Measurements from ENCODE around the gene AGTRAP. TPM values are rescaled to one million over a fixed set of nuclear protein-coding genes. Genes with fewer than 3 reads are reported as not detected.

The AGTRAP gene
- total and polyA plus RNA-seq, 4 donors = 22.2 to 61.2 (median 36.9) TPM

DNA sequence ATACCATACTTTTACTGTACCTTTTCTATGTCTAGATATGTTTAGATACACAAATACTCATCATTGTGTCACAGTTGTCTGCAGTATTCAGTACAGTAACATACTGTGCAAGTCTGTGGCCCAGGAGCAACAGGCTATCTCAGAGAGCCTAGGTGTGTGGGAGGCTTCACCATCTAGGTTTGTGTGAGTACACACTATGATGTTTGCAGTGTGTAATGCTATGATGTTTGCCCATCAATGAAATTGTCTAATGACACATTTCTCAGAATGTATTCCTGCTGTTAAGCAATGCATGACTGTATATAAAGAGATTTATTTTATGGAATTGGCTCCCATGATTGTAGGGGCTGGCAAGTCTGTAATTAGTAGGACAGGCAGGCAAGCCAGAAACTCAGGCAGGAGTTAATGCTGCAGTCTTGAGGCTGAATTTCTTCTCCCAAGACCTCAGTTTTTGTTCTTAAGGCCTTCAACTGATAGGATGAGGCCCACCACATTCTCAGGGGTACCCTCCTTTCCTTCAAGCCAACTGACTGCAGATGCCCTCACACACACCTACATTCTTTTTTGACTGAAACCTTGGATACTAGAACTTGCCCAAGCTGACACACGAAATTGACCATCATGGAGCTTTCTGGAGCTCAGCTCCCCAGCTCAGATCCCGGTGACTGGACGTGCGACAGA is 7.7 kb upstream of the AGTRAP start:
- Histone ChIP-seq H3K36me3 (ENCODE audit: control insufficient read depth in 1 of 2, insufficient read depth in 2 of 2, low read length in 1 of 2) (no peaks in the 10 kb centered on the region), H3K27ac (ENCODE audit: low read depth in 1 of 2, low read length in 2 of 2) (no peak overlapping the region), H3K9me3 (ENCODE audit: control insufficient read depth, low read length) (no peaks in the 10 kb centered on the region), H3K27me3 (ENCODE audit: control insufficient read depth in 1 of 2, insufficient read depth in 2 of 2, low read length in 1 of 2) (no peaks in the 10 kb centered on the region), H3K4me1 (ENCODE audit: control insufficient read depth in 1 of 2, insufficient read depth in 2 of 2, low read length in 2 of 2) (no peaks in the 10 kb centered on the region), H3K4me3 (ENCODE audit: low read length in 2 of 2) (no peak overlapping the region)
- 94 to 95% methylated on average over 4 of the region's 4 CpGs for WGBS, 2 donors
- ATAC-seq (ENCODE audit: low FRiP score) (no peak), DNase-seq (no peak)
- intact Hi-C loops (cut with DNase I) = no loop called here

DNA sequence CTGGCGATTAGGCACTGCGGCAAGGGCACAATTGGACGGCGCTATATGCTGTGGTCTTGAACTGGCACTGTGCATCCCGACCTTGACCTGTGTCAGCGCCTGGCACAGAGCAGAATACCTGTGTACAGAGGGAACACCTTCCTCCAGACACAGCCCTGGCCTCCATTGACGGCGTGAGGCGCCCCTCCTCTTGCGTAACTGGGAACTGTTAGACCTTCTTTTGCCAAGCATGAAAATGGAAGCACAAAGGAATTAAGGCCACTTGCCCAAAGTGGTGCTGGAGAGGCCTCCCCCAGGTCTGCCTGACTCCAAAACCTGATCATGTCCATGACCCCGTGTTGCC is 6.8 kb upstream of the AGTRAP start:
- 93 to 95% methylated on average over 11 of the region's 11 CpGs for WGBS, 2 donors
- no peaks in the 10 kb centered on the region for H3K9me3 ChIP-seq (ENCODE audit: control insufficient read depth, low read length)
- H3K27ac ChIP-seq (ENCODE audit: low read depth in 1 of 2, low read length in 2 of 2) = no peak overlapping the region
- no peak overlapping the region for H3K4me3 ChIP-seq (ENCODE audit: low read length in 2 of 2)
- DNase-seq = no peak
- ATAC-seq (ENCODE audit: low FRiP score) = no peak
- no peaks in the 10 kb centered on the region for H3K4me1 ChIP-seq (ENCODE audit: control insufficient read depth in 1 of 2, insufficient read depth in 2 of 2, low read length in 2 of 2)
- intact Hi-C loops (cut with DNase I) = no loop called here
- no peaks in the 10 kb centered on the region for H3K27me3 ChIP-seq (ENCODE audit: control insufficient read depth in 1 of 2, insufficient read depth in 2 of 2, low read length in 1 of 2)
- no peaks in the 10 kb centered on the region for H3K36me3 ChIP-seq (ENCODE audit: control insufficient read depth in 1 of 2, insufficient read depth in 2 of 2, low read length in 1 of 2)

- no peaks in the 10 kb centered on the region for H3K4me1 ChIP-seq (ENCODE audit: control insufficient read depth in 1 of 2, insufficient read depth in 2 of 2, low read length in 2 of 2)
- no peaks in the 10 kb centered on the region for H3K9me3 ChIP-seq (ENCODE audit: control insufficient read depth, low read length)
- H3K27ac ChIP-seq (ENCODE audit: low read depth in 1 of 2, low read length in 2 of 2) = no peak overlapping the region
- no peak for ATAC-seq (ENCODE audit: low FRiP score)
- H3K27me3 ChIP-seq (ENCODE audit: control insufficient read depth in 1 of 2, insufficient read depth in 2 of 2, low read length in 1 of 2) = no peaks in the 10 kb centered on the region
- WGBS, 2 donors = 79 to 81% methylated on average over 26 of the region's 26 CpGs
- no peak for DNase-seq
- no peak overlapping the region for H3K4me3 ChIP-seq (ENCODE audit: low read length in 2 of 2)
- intact Hi-C loops (cut with DNase I) = no loop called here
- H3K36me3 ChIP-seq (ENCODE audit: control insufficient read depth in 1 of 2, insufficient read depth in 2 of 2, low read length in 1 of 2) = no peaks in the 10 kb centered on the region
Observed at GRCh38 chr1:11729498-11730428, 6.2 kb upstream of the AGTRAP start.

DNA sequence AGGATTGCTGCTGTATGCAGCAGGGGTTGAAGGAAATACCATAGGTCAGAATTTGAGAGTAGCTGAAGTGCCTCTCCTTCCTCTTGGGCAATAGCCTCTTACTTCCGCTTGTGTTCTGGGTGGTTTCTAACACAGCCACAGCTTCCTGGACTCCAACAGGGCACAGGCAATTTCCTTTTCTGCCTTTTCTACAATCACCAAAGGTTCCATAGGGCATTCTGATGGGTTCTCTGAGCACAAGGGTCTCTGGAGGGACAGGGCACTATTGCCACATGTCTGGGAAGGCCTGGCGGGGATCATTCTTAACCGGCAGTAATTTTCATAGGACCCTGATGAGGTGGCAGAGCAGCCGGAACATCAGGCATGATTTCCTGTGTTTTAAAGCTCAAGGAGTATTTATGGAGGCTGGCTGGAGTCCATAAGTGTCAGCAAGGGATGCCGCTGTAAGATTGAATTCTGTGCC is 5.5 kb upstream of the AGTRAP start:
- Histone ChIP-seq H3K4me3 (ENCODE audit: low read length in 2 of 2) (no peak overlapping the region), H3K27ac (ENCODE audit: low read depth in 1 of 2, low read length in 2 of 2) (no peak overlapping the region), H3K4me1 (ENCODE audit: control insufficient read depth in 1 of 2, insufficient read depth in 2 of 2, low read length in 2 of 2) (no peaks in the 10 kb centered on the region), H3K27me3 (ENCODE audit: control insufficient read depth in 1 of 2, insufficient read depth in 2 of 2, low read length in 1 of 2) (no peaks in the 10 kb centered on the region), H3K9me3 (ENCODE audit: control insufficient read depth, low read length) (no peaks in the 10 kb centered on the region), H3K36me3 (ENCODE audit: control insufficient read depth in 1 of 2, insufficient read depth in 2 of 2, low read length in 1 of 2) (no peaks in the 10 kb centered on the region)
- 47 to 57% methylated on average over 5 of the region's 5 CpGs for WGBS, 2 donors
- intact Hi-C loops (cut with DNase I) = no loop called here
- DNase-seq (no peak), ATAC-seq (ENCODE audit: low FRiP score) (no peak)

DNA sequence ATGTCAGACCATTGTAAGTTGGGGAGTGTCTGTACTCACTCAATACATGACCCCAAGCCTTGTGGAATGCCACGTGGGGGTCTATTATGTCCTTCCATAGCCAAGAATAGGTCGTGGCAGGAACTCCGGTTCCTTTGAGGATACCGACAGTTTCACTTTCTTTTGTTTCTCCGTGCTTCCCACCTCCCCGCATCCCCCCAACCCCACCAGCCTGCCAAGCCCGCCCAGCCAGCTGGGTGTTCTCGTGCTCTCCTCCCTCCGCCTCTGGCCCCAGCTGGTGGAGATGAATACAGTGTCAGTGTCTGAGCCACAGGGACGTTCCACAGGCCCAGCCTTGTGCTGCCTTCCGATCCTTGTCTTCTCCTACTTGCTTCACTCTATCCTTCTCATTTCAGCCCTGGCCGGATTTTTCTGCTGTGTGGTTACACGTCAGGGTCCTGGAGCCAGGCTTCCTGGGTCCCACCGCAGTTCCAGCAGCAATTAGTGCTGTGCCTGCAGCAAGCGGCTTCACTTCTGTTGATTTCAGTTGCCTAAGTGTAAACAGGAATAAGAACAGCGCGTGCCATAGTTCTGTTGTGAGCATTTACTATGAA is 4.1 kb upstream of the AGTRAP start:
- intact Hi-C loops (cut with DNase I) = no loop called here
- H3K27ac ChIP-seq (ENCODE audit: low read depth in 1 of 2, low read length in 2 of 2) = no peak overlapping the region

DNA sequence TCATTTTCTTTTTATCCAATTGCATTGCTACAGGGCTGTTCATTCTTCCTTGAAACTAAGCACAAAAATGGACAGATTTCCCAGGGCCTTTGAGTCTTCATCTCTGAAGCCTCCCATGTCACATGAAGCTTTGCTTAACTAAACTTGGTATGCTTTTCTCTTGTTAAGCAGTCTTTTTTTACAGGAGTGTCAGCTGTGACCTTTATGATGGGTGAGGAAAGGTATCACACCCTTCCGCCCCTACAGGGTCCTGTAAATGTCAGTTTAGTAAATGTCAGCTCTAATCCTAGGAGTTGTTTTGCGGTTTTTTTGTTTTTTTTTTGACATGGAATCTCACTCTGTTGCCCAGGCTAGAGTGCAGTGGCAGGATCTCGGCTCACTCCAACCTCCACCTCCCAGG is 2.6 kb upstream of the AGTRAP start:
- no peak for DNase-seq
- no peaks in the 10 kb centered on the region for H3K4me1 ChIP-seq (ENCODE audit: control insufficient read depth in 1 of 2, insufficient read depth in 2 of 2, low read length in 2 of 2)
- intact Hi-C loops (cut with DNase I) = no loop called here
- no peaks in the 10 kb centered on the region for H3K27me3 ChIP-seq (ENCODE audit: control insufficient read depth in 1 of 2, insufficient read depth in 2 of 2, low read length in 1 of 2)
- 94 to 95% methylated on average over 3 of the region's 3 CpGs for WGBS, 2 donors
- no peaks in the 10 kb centered on the region for H3K9me3 ChIP-seq (ENCODE audit: control insufficient read depth, low read length)
- no peak overlapping the region for H3K27ac ChIP-seq (ENCODE audit: low read depth in 1 of 2, low read length in 2 of 2)
- H3K4me3 ChIP-seq (ENCODE audit: low read length in 2 of 2) = no peak overlapping the region
- H3K36me3 ChIP-seq (ENCODE audit: control insufficient read depth in 1 of 2, insufficient read depth in 2 of 2, low read length in 1 of 2) = no peaks in the 10 kb centered on the region
- no peak for ATAC-seq (ENCODE audit: low FRiP score)

More for the DNA sequence above, 4.1 kb upstream of the AGTRAP start:
- no peak for ATAC-seq (ENCODE audit: low FRiP score)
- no peaks in the 10 kb centered on the region for H3K4me1 ChIP-seq (ENCODE audit: control insufficient read depth in 1 of 2, insufficient read depth in 2 of 2, low read length in 2 of 2)
- no peaks in the 10 kb centered on the region for H3K27me3 ChIP-seq (ENCODE audit: control insufficient read depth in 1 of 2, insufficient read depth in 2 of 2, low read length in 1 of 2)
- H3K4me3 ChIP-seq (ENCODE audit: low read length in 2 of 2) = no peak overlapping the region
- H3K36me3 ChIP-seq (ENCODE audit: control insufficient read depth in 1 of 2, insufficient read depth in 2 of 2, low read length in 1 of 2) = no peaks in the 10 kb centered on the region
- H3K9me3 ChIP-seq (ENCODE audit: control insufficient read depth, low read length) = no peaks in the 10 kb centered on the region
- DNase-seq = peak; percentile 80 to 86
- WGBS, 2 donors = 32 to 41% methylated on average over 16 to 17 of the region's 17 CpGs

- no peak overlapping the region for H3K27ac ChIP-seq (ENCODE audit: low read depth in 1 of 2, low read length in 2 of 2)
- WGBS, 2 donors = 20 to 25% methylated on average over 4 of the region's 4 CpGs
- intact Hi-C loops (cut with DNase I) = loop anchor here (5.0 kb wide), 3 partner anchors 52 to 72 kb away; partner anchors contain the start of genes CLCN6 (in 1 of the 2) and MTHFR (in 1 of the 2)
- no peak overlapping the region for H3K4me3 ChIP-seq (ENCODE audit: low read length in 2 of 2)
- no peaks in the 10 kb centered on the region for H3K9me3 ChIP-seq (ENCODE audit: control insufficient read depth, low read length)
- no peaks in the 10 kb centered on the region for H3K4me1 ChIP-seq (ENCODE audit: control insufficient read depth in 1 of 2, insufficient read depth in 2 of 2, low read length in 2 of 2)
- H3K27me3 ChIP-seq (ENCODE audit: control insufficient read depth in 1 of 2, insufficient read depth in 2 of 2, low read length in 1 of 2) = no peaks in the 10 kb centered on the region
- no peak for DNase-seq
- no peak for ATAC-seq (ENCODE audit: low FRiP score)
- no peaks in the 10 kb centered on the region for H3K36me3 ChIP-seq (ENCODE audit: control insufficient read depth in 1 of 2, insufficient read depth in 2 of 2, low read length in 1 of 2)
Observed at GRCh38 chr1:11735531-11735853, 444 bp upstream of the AGTRAP start.

GRCh38 chr1:11736746-11737639 is 1.1 kb downstream of the AGTRAP start:
- ATAC-seq (ENCODE audit: low FRiP score) = peak; percentile 67
- 16% methylated on average over 15 of the region's 15 CpGs for WGBS, 2 donors
- intact Hi-C loops (cut with DNase I) = loop anchor here (5.0 kb wide), 3 partner anchors 50 to 70 kb away; partner anchors contain the start of genes CLCN6 (in 1 of the 2) and MTHFR (in 1 of the 2)

More at GRCh38 chr1:11736746-11737639, 1.1 kb downstream of the AGTRAP start:
- H3K4me1 ChIP-seq (ENCODE audit: control insufficient read depth in 1 of 2, insufficient read depth in 2 of 2, low read length in 2 of 2) = no peaks in the 10 kb centered on the region
- no peaks in the 10 kb centered on the region for H3K27me3 ChIP-seq (ENCODE audit: control insufficient read depth in 1 of 2, insufficient read depth in 2 of 2, low read length in 1 of 2)
- peak overlapping the region; percentile 69 for H3K4me3 ChIP-seq (ENCODE audit: low read length in 2 of 2)
- no peak overlapping the region for H3K27ac ChIP-seq (ENCODE audit: low read depth in 1 of 2, low read length in 2 of 2)
- DNase-seq = peak; percentile 72 to 89
- no peaks in the 10 kb centered on the region for H3K9me3 ChIP-seq (ENCODE audit: control insufficient read depth, low read length)
- no peaks in the 10 kb centered on the region for H3K36me3 ChIP-seq (ENCODE audit: control insufficient read depth in 1 of 2, insufficient read depth in 2 of 2, low read length in 1 of 2)
